Neuronal stem cell (in vitro differentiated cells): ENCODE results near the gene ZKSCAN1.

Source experiments
- DNase-seq: peaks from one replicate; pipeline ENCODE4 v3.0.0-alpha.2; 2013; ENCODE audit warnings: low spot score
- H2AFZ ChIP-seq: one replicate; pipeline ENCODE4 v1.6.1; 2013; ENCODE audit warnings: mild to moderate bottlenecking, low read length, inconsistent platforms
- H2AK5ac ChIP-seq: 2 replicates; pipeline ENCODE4 v1.6.1; 2013; ENCODE audit warnings: low read depth, mild to moderate bottlenecking, inconsistent platforms, low read length, moderate library complexity, mixed read lengths
- H2BK120ac ChIP-seq: 2 replicates; pipeline ENCODE4 v1.6.1; 2013; ENCODE audit warnings: low read depth, mild to moderate bottlenecking, inconsistent platforms, low read length, moderate library complexity, mixed read lengths
- H2BK12ac ChIP-seq: one replicate; pipeline ENCODE4 v1.6.1; 2013; ENCODE audit warnings: low read length, inconsistent platforms
- H2BK15ac ChIP-seq: 2 replicates; pipeline ENCODE4 v1.6.1; 2013; ENCODE audit warnings: mild to moderate bottlenecking, low read length, inconsistent platforms, mixed read lengths
- H2BK5ac ChIP-seq: one replicate; pipeline ENCODE4 v1.6.1; 2013; ENCODE audit warnings: inconsistent platforms, mild to moderate bottlenecking, low read length, moderate library complexity
- H3K14ac ChIP-seq: one replicate; pipeline ENCODE4 v1.6.1; 2013; ENCODE audit warnings: low read length, inconsistent platforms
- H3K18ac ChIP-seq: 2 replicates; pipeline ENCODE4 v1.6.1; 2013; ENCODE audit warnings: low read length, inconsistent platforms
- H3K23ac ChIP-seq: 2 replicates; pipeline ENCODE4 v1.6.1; 2013; ENCODE audit warnings: low read depth, mild to moderate bottlenecking, mixed read lengths, low read length, inconsistent platforms; ENCODE audit not compliant: poor library complexity
- H3K27ac ChIP-seq: replicated peaks from 3 replicates; pipeline ENCODE4 v1.5.1; 2013; ENCODE audit warnings: low read length, inconsistent platforms
- H3K27me3 ChIP-seq, 3 experiments: 2 replicates each; pipeline ENCODE4 v1.6.1; 2013; ENCODE audit warnings: low read length in 3 of 3, mild to moderate bottlenecking in 2 of 3, inconsistent platforms in 1 of 3, low read depth in 1 of 3, mixed read lengths in 1 of 3, moderate library complexity in 1 of 3; ENCODE audit not compliant: control insufficient read depth in 3 of 3, insufficient read depth in 3 of 3
- H3K36me3 ChIP-seq, 2 donors: replicated peaks in 1 of 2; 2 replicates each; pipeline ENCODE4 v1.6.1; 2013; ENCODE audit warnings: low read length in 2 of 2; ENCODE audit not compliant: control insufficient read depth in 2 of 2, insufficient read depth in 2 of 2
- H3K4ac ChIP-seq: 2 replicates; pipeline ENCODE4 v1.6.1; 2013; ENCODE audit warnings: inconsistent platforms, mild to moderate bottlenecking, low read length, moderate library complexity
- H3K4me1 ChIP-seq, 2 donors: 1 replicate in 1 of 2; 2 replicates in 1 of 2; pipeline ENCODE4 v1.6.1; 2013; ENCODE audit warnings: low read length in 2 of 2, low read depth in 1 of 2; ENCODE audit not compliant: control insufficient read depth in 2 of 2, insufficient read depth in 1 of 2
- H3K4me2 ChIP-seq: one replicate; pipeline ENCODE4 v1.6.1; 2013; ENCODE audit warnings: mild to moderate bottlenecking, low read length, inconsistent platforms; ENCODE audit not compliant: insufficient read depth, poor library complexity, severe bottlenecking
- H3K4me3 ChIP-seq, 2 donors: 2 replicates each; pipeline ENCODE4 v1.5.1; 2013; ENCODE audit warnings: low read length in 2 of 2, mild to moderate bottlenecking in 2 of 2, inconsistent platforms in 1 of 2, moderate library complexity in 1 of 2
- H3K79me1 ChIP-seq: one replicate; pipeline ENCODE4 v1.6.1; 2013; ENCODE audit warnings: low read depth, mild to moderate bottlenecking, inconsistent platforms, low read length, moderate library complexity
- H3K9ac ChIP-seq: one replicate; pipeline ENCODE4 v1.6.1; 2013; ENCODE audit warnings: mild to moderate bottlenecking, low read depth, low read length, inconsistent platforms; ENCODE audit not compliant: poor library complexity
- H3K9me3 ChIP-seq, 2 donors: replicated peaks in 1 of 2; 2 replicates each; pipeline versions ENCODE3 to v1.6.1; 2013; ENCODE audit warnings: low read length in 2 of 2, mild to moderate bottlenecking in 2 of 2, inconsistent platforms in 1 of 2, low read depth in 1 of 2, mixed read lengths in 1 of 2, moderate library complexity in 1 of 2; ENCODE audit not compliant: control insufficient read depth in 2 of 2, insufficient read depth in 1 of 2
- H4K8ac ChIP-seq: one replicate; pipeline ENCODE4 v1.6.1; 2013; ENCODE audit warnings: low read depth, mild to moderate bottlenecking, inconsistent platforms, low read length, moderate library complexity
- H4K91ac ChIP-seq: one replicate; pipeline ENCODE4 v1.6.1; 2013; ENCODE audit warnings: low read length, low read depth, mild to moderate bottlenecking, inconsistent platforms; ENCODE audit not compliant: poor library complexity
- WGBS, 2 donors: extraction: QIAGEN DNeasy Blood & Tissue Kit; methylation state at CpG; one replicate each; pipeline ENCODE4 v1.1.7; 2013; ENCODE audit warnings: missing lambda C conversion rate in 2 of 2, mixed read lengths in 1 of 2; ENCODE audit not compliant: insufficient read length in 2 of 2, insufficient replicate concordance in 1 of 2; ENCODE audit errors: extremely low coverage in 2 of 2; 5-methylcytosine and 5-hydroxymethylcytosine counted together

Gene ZKSCAN1

GRCh38 chr7:100063376-100063775, 48.0 kb downstream of the ZKSCAN1 start:
- H2AFZ ChIP-seq, result no peak overlapping the region
- no peak overlapping the region for H2BK12ac ChIP-seq
- no peak overlapping the region for H4K8ac ChIP-seq
- H3K9me3 ChIP-seq, result peaks cover 0 to 7% of the 10 kb centered on the region in 2 donors
- no peaks in the 10 kb centered on the region for H3K79me1 ChIP-seq
- no peak for DNase-seq
- no peak overlapping the region for H3K27ac ChIP-seq
- H3K36me3 ChIP-seq, result peaks cover 34 to 81% of the 10 kb centered on the region in 2 donors
- no peak overlapping the region for H4K91ac ChIP-seq
- H3K4me1 ChIP-seq, result no peaks in the 10 kb centered on the region
- no peaks in the 10 kb centered on the region for H3K27me3 ChIP-seq
- no peak overlapping the region for H2BK5ac ChIP-seq
- no peak overlapping the region for H2BK120ac ChIP-seq
- no peak overlapping the region for H3K18ac ChIP-seq
- no peak overlapping the region for H3K14ac ChIP-seq
- H2AK5ac ChIP-seq, result no peak overlapping the region
- H3K23ac ChIP-seq, result no peak overlapping the region
- H3K4ac ChIP-seq, result no peak overlapping the region
- H2BK15ac ChIP-seq, result no peak overlapping the region
- WGBS, 2 donors, result no CpG with 5 or more reads among the region's 4 CpGs
- no peak overlapping the region for H3K4me3 ChIP-seq
- no peak overlapping the region for H3K4me2 ChIP-seq
- H3K9ac ChIP-seq, result no peak overlapping the region

GRCh38 chr7:100064162-100064561, 48.8 kb downstream of the ZKSCAN1 start:
- Histone ChIP-seq H3K36me3 (peaks cover 35 to 81% of the 10 kb centered on the region in 2 donors), H3K4me3 (no peak overlapping the region)
- no CpG with 5 or more reads among the region's 9 CpGs for WGBS, 2 donors

GRCh38 chr7:100065452-100066186, 50.2 kb downstream of the ZKSCAN1 start:
- no peak for DNase-seq
- Histone ChIP-seq H3K14ac (no peak overlapping the region), H3K4me2 (no peak overlapping the region), H3K18ac (no peak overlapping the region), H4K91ac (no peak overlapping the region), H2BK5ac (no peak overlapping the region), H3K23ac (no peak overlapping the region), H3K27me3 (no peaks in the 10 kb centered on the region), H4K8ac (no peak overlapping the region), H3K4ac (no peak overlapping the region), H2BK12ac (no peak overlapping the region), H3K36me3 (peaks cover 43 to 84% of the 10 kb centered on the region in 2 donors), H2AFZ (no peak overlapping the region), H3K4me1 (no peaks in the 10 kb centered on the region), H3K9ac (no peak overlapping the region), H2AK5ac (no peak overlapping the region), H3K79me1 (no peaks in the 10 kb centered on the region), H3K4me3 (no peak overlapping the region), H2BK15ac (no peak overlapping the region), H2BK120ac (no peak overlapping the region), H3K9me3 (peaks cover 17 to 20% of the 10 kb centered on the region in 2 donors), H3K27ac (no peak overlapping the region)
- no CpG with 5 or more reads among the region's 8 CpGs for WGBS, 2 donors

More at GRCh38 chr7:100064162-100064561, 48.8 kb downstream of the ZKSCAN1 start:
- Histone ChIP-seq H3K9ac (no peak overlapping the region), H3K4me2 (no peak overlapping the region), H3K4me1 (no peaks in the 10 kb centered on the region), H2BK15ac (no peak overlapping the region), H3K27ac (no peak overlapping the region), H2AK5ac (no peak overlapping the region), H4K91ac (no peak overlapping the region), H2BK12ac (no peak overlapping the region), H2BK5ac (no peak overlapping the region), H3K14ac (no peak overlapping the region), H3K18ac (no peak overlapping the region), H3K27me3 (no peaks in the 10 kb centered on the region), H3K79me1 (no peaks in the 10 kb centered on the region), H2BK120ac (no peak overlapping the region), H2AFZ (no peak overlapping the region), H3K4ac (no peak overlapping the region), H3K23ac (no peak overlapping the region), H3K9me3 (peaks cover 2 to 9% of the 10 kb centered on the region in 2 donors), H4K8ac (no peak overlapping the region)
- DNase-seq, result no peak

- Histone ChIP-seq H2AFZ (no peak overlapping the region), H3K27ac (no peak overlapping the region), H2BK120ac (no peak overlapping the region), H3K4me1 (no peaks in the 10 kb centered on the region), H3K23ac (no peak overlapping the region), H4K91ac (no peak overlapping the region), H2BK12ac (no peak overlapping the region), H3K4ac (no peak overlapping the region), H3K36me3 (peaks cover 51 to 84% of the 10 kb centered on the region in 2 donors), H3K4me2 (no peak overlapping the region), H3K27me3 (no peaks in the 10 kb centered on the region), H3K9ac (no peak overlapping the region), H2AK5ac (no peak overlapping the region), H3K79me1 (no peaks in the 10 kb centered on the region), H2BK15ac (no peak overlapping the region), H3K9me3 (peaks cover 30 to 33% of the 10 kb centered on the region in 2 donors), H3K4me3 (no peak overlapping the region), H3K14ac (no peak overlapping the region), H2BK5ac (no peak overlapping the region), H4K8ac (no peak overlapping the region), H3K18ac (no peak overlapping the region)
- no peak for DNase-seq
- WGBS, 2 donors, result no CpG with 5 or more reads among the region's 7 CpGs
These were observed 51.6 kb downstream of the ZKSCAN1 start for GRCh38 chr7:100066953-100067352.
